GM19328 (cell line): ENCODE results near the gene PTPRE.

Source experiments
- ATAC-seq: cut with Tn5 transposase; IDR thresholded peaks from one replicate; pipeline ENCODE4 v1.9.1; 2021; ENCODE audit warnings: mild to moderate bottlenecking, moderate library complexity; ENCODE audit not compliant: unreplicated experiment

The PTPRE gene

GRCh38 chr10:127949831-127950230, 42.9 kb downstream of the PTPRE start:
- no peak for ATAC-seq

GRCh38 chr10:127951861-127952574, 45.1 kb downstream of the PTPRE start:
- no peak for ATAC-seq

- ATAC-seq: no peak
Measured at GRCh38 chr10:127952575-127952869, 45.6 kb downstream of the PTPRE start.

GRCh38 chr10:127952918-127953317, 46.0 kb downstream of the PTPRE start:
- no peak for ATAC-seq

GRCh38 chr10:127953876-127954275, 47.0 kb downstream of the PTPRE start:
- ATAC-seq: no peak

- no peak for ATAC-seq
Measured at GRCh38 chr10:127959428-127959827, 52.5 kb downstream of the PTPRE start.

GRCh38 chr10:127961071-127961470, 54.2 kb downstream of the PTPRE start:
- no peak for ATAC-seq

- no peak for ATAC-seq
Measured at GRCh38 chr10:127962205-127962604, 55.3 kb downstream of the PTPRE start.

- ATAC-seq: no peak
Measured at GRCh38 chr10:127963136-127963535, 56.2 kb downstream of the PTPRE start.

GRCh38 chr10:127964621-127965020, 57.7 kb downstream of the PTPRE start:
- no peak for ATAC-seq

- ATAC-seq: no peak
Measured at GRCh38 chr10:127966875-127967274, 60.0 kb downstream of the PTPRE start.

GRCh38 chr10:127968027-127968441, 61.1 kb downstream of the PTPRE start:
- no peak for ATAC-seq

GRCh38 chr10:127968659-127969058, 61.8 kb downstream of the PTPRE start:
- ATAC-seq: no peak

GRCh38 chr10:127971101-127971946, 64.4 kb downstream of the PTPRE start:
- ATAC-seq: no peak

GRCh38 chr10:127971963-127972615, 65.2 kb downstream of the PTPRE start:
- ATAC-seq: no peak

GRCh38 chr10:127972751-127973357, 66.0 kb downstream of the PTPRE start:
- ATAC-seq: no peak

- ATAC-seq: no peak
Measured at GRCh38 chr10:127973791-127974311, 66.9 kb downstream of the PTPRE start.

GRCh38 chr10:127974911-127975310, 68.0 kb downstream of the PTPRE start:
- no peak for ATAC-seq

GRCh38 chr10:127976286-127976685, 69.4 kb downstream of the PTPRE start:
- ATAC-seq: no peak

GRCh38 chr10:127976701-127977356, 69.9 kb downstream of the PTPRE start:
- no peak for ATAC-seq
